Pancreas (tissue), 10 donors: Measurements from ENCODE around the gene STBD1. TPM values are rescaled to one million over a fixed set of nuclear protein-coding genes. Genes with fewer than 3 reads are reported as not detected.
A peak's percentile ranks its signal among the peaks of the same experiment; 100 is the strongest.

Experiments
- ATAC-seq, 4 donors: fragments of 200-7000 bp; cut with Tn5 transposase; one replicate each; pipeline versions ENCODE4 v1.8.0 to v1.9.1; 2020; ENCODE audit warnings: mild to moderate bottlenecking in 4 of 4, moderate library complexity in 4 of 4
- DNase-seq, 6 donors: peaks; one replicate each; pipeline ENCODE4 v3.0.0-alpha.2; 2020
- FAIRE-seq: peaks from 2 replicates; lab custom pipeline; 2012; peaks lifted over from hg19 to GRCh38; lab: Jason Lieb, UNC
- H3K27ac ChIP-seq, 4 donors: fragments of 200-600 bp; sonication (generic); 1 replicate in 3 of 4; 2 replicates in 1 of 4; pipeline versions ENCODE4 v1.5.0 to v1.8.0; 2020
- H3K27me3 ChIP-seq, 4 donors: fragments of 200-600 bp; one replicate each; pipeline ENCODE4 v1.8.0; 2021
- H3K36me3 ChIP-seq, 3 donors: fragments of 200-600 bp; sonication (generic) in 1 of 3; one replicate each; pipeline versions ENCODE4 v1.5.0 to v1.8.0; 2020 to 2021
- H3K4me1 ChIP-seq, 3 donors: fragments of 200-600 bp; one replicate each; pipeline ENCODE4 v1.8.0; 2021
- H3K4me3 ChIP-seq, 4 donors: fragments of 200-600 bp; sonication (generic) in 2 of 4; one replicate each; pipeline versions ENCODE4 v1.5.0 to v1.8.0; 2020 to 2021
- H3K9me3 ChIP-seq, 4 donors: fragments of 200-600 bp; one replicate each; pipeline ENCODE4 v1.8.0; 2021
- CTCF ChIP-seq, 4 donors: fragments of 200-600 bp; sonication (generic) in 3 of 4; IDR thresholded peaks; one replicate each; pipeline versions ENCODE4 v1.5.0 to v1.8.0; 2021; ENCODE audit warnings: antibody characterized with exemption in 4 of 4
- WGBS, 2 donors: extraction: QIAGEN DNeasy Blood & Tissue Kit; methylation state at CpG; one replicate each; pipeline ENCODE4 v1.1.7; 2013; 5-methylcytosine and 5-hydroxymethylcytosine counted together
- intact Hi-C, 3 donors: fragments of 100-400 bp; cut with DNase I; formaldehyde crosslinking; loops; one replicate each; pipeline versions ENCODE4 v1.11.1 to v1.14.2; 2022
- polyA plus RNA-seq, 2 donors: library from polyadenylated mRNA; stranded (reverse); fragments of 200-250 nt; gene quantifications; one replicate each; pipeline ENCODE4 v1.2.3, GENCODE V29; 2013
- total RNA-seq, 6 donors: library from RNA; stranded (reverse); fragmentation: NEBNext Ultra II Directional in 4 of 6; extraction: Animal tissue kit (Norgen Biotek cat#: 25700) in 4 of 6; gene quantifications; one replicate each; pipeline versions ENCODE4 v1.2.1 to v1.2.4, GENCODE V29; 2021 to 2023
- donor health status: healthy with polysubstance abuse.
- donor health status: DM: no; HTN: no; CAD: no; lungs with moderate emphysema.
- donor health status: DM: no; HTN: no; CAD: no.
- donor health status: control.
- donor health status: control.
- donor health status: Bipolar disorder and iron deficiency.
- donor health status: DM: yes; HTN: yes; CAD: no.
- donor health status: DM: no; HTN: no; CAD: no.
- donor health status: DM: no; HTN: no; CAD: no.
- donor health status: DM: yes; HTN: yes; CAD: no.

Gene STBD1
- total and polyA plus RNA-seq, 8 donors: 1.7 to 6.5 (median 3.1) TPM

DNA sequence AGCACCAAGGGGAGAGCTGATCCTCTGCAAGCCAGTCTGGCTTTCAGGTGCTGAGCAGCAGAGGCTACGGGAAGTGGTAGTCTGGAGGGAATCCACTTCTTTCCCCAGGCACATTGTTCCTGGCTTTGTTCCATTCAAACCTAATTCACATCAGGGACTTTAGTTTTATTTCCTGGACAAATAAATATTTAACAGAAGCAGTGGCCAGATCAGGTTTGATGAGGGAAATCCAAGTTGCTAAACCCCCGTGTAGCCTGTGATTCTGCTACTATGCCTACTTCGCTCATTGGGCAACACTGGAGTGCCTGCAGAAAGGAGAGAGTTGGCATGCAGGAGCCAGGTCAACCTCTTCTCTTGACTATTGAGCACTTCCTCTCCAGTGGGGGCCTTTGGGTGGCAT is 13.8 kb upstream of the STBD1 start:
- intact Hi-C loops: no loop called here
- TF ChIP-seq CTCF (IDR thresholded peaks at IDR 0.05): no peak
- H3K4me1 ChIP-seq: no peaks in the 10 kb centered on the region
- H3K27me3 ChIP-seq: no peaks in the 10 kb centered on the region
- no peaks in the 10 kb centered on the region for H3K9me3 ChIP-seq
- DNase-seq (no peak), FAIRE-seq (no peak), ATAC-seq (peak in 3 of 4 donors; percentile 61 to 78 (median 74))
- peak overlapping the region in 2 of 4 donors; percentile 53 to 67 for H3K27ac ChIP-seq
- H3K4me3 ChIP-seq: no peak overlapping the region
- WGBS, 2 donors: 58 to 70% methylated on average over 3 of the region's 3 CpGs
- H3K36me3 ChIP-seq: no peaks in the 10 kb centered on the region

DNA sequence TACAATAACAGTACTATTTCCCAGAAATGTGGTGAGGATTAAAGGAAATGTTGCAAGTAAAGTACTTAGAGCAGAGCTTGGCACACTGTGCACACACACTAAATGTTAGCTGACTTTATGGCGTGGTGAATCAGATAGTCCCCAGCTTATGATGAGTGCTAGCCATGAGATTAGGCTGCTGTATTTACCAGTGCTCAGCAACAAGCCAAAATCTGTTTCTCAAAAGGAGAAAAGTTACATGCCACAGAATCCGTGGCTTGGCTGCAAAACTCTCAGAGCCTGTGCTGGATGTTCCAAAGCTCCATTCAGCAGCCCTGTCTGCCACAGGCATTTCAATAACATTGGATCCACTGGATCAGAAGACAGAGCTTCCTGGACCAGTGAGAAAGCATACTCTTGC is 12.8 kb upstream of the STBD1 start:
- no peak overlapping the region for H3K4me3 ChIP-seq
- no peak for FAIRE-seq
- H3K9me3 ChIP-seq: no peaks in the 10 kb centered on the region
- H3K4me1 ChIP-seq: peaks cover 0 to 3% (median 0%) of the 10 kb centered on the region in 3 donors
- no peaks in the 10 kb centered on the region for H3K27me3 ChIP-seq
- H3K36me3 ChIP-seq: no peaks in the 10 kb centered on the region
- no peak for DNase-seq
- intact Hi-C loops: no loop called here
- 75 to 83% methylated on average over 2 of the region's 2 CpGs for WGBS, 2 donors
- H3K27ac ChIP-seq: peak overlapping the region in 1 of 4 donors; percentile 53
- TF ChIP-seq CTCF (IDR thresholded peaks at IDR 0.05): no peak
- peak in 3 of 4 donors; percentile 36 to 77 (median 66) for ATAC-seq

GRCh38 chr4:76296286-76296820 is 10.2 kb upstream of the STBD1 start:
- H3K27ac ChIP-seq: no peak overlapping the region
- intact Hi-C loops: no loop called here
- no peak overlapping the region for H3K4me3 ChIP-seq
- no peak for DNase-seq
- no peaks in the 10 kb centered on the region for H3K9me3 ChIP-seq
- peaks cover 8 to 26% (median 11%) of the 10 kb centered on the region in 3 donors for H3K4me1 ChIP-seq
- no peak for FAIRE-seq
- TF ChIP-seq CTCF (IDR thresholded peaks at IDR 0.05): no peak
- no peak for ATAC-seq
- 93% methylated on average over 3 of the region's 3 CpGs for WGBS, 2 donors
- no peaks in the 10 kb centered on the region for H3K36me3 ChIP-seq
- no peaks in the 10 kb centered on the region for H3K27me3 ChIP-seq

DNA sequence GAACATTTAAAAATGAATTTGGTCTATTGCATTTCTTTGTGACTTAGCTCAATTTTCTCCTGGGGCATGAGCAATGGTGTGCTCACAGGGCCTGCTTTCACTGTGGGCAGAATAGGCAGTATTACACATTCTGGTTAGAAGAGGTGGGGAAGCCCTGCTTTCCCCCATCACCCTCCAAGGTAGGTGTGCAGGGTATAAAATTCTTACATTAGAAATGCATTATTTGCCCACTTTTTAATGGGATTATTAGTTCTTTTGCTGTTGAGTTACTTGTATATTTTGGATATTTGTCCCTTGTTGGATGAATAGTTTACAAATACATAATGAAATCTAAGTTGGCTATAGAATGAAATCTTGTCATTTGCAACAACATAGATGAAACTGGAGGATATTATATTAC is 8.3 kb upstream of the STBD1 start:
- H3K9me3 ChIP-seq: no peaks in the 10 kb centered on the region
- no peak for FAIRE-seq
- H3K36me3 ChIP-seq: no peaks in the 10 kb centered on the region
- H3K27ac ChIP-seq: peak overlapping the region in 1 of 4 donors; percentile 9
- H3K4me3 ChIP-seq: no peak overlapping the region
- H3K4me1 ChIP-seq: peaks cover 18 to 32% (median 21%) of the 10 kb centered on the region in 3 donors
- no peak for DNase-seq
- intact Hi-C loops: no loop called here
- no peak for TF ChIP-seq CTCF (IDR thresholded peaks at IDR 0.05)
- H3K27me3 ChIP-seq: no peaks in the 10 kb centered on the region
- no peak for ATAC-seq

DNA sequence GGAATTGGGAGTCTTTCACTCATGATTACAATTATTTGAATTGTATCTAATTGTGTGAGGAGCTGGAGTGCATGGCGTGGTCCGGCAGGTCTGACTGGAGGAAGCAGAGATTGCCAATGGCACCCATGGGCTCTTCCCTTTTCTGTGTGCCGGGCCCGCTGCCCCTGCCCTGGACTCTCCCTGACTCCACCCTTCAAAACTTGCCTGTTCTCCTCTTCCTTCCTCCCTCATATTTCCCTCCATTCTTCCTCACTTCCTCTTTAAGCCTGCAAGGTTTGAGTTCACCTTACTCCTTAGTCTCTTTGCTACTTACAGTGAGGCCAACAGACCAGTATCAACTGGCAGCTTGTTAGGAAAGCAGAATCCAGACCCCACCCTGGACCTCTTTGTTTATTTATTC is 6.5 kb upstream of the STBD1 start:
- Histone ChIP-seq H3K9me3 (no peaks in the 10 kb centered on the region), H3K4me3 (no peak overlapping the region), H3K27me3 (no peaks in the 10 kb centered on the region), H3K27ac (peak overlapping the region in 2 of 4 donors; percentile 82 to 92), H3K4me1 (peaks cover 18 to 34% (median 21%) of the 10 kb centered on the region in 3 donors), H3K36me3 (no peaks in the 10 kb centered on the region)
- intact Hi-C loops: loop anchor here in 1 of 3 donors (10.0 kb wide), 1 partner anchor 45 kb away; the partner anchor contains the start of gene FAM47E
- WGBS, 2 donors: 85 to 91% methylated on average over 4 of the region's 4 CpGs
- no peak for DNase-seq
- no peak for FAIRE-seq
- no peak for TF ChIP-seq CTCF (IDR thresholded peaks at IDR 0.05)
- ATAC-seq: no peak
